NCI-H774 (cell line): ENCODE results near the gene RFK.
A peak's percentile ranks its signal among the peaks of the same experiment; 100 is the strongest.

Source experiments
- DNase-seq: peaks from one replicate; lab custom pipeline; 2025; lab: John Stamatoyannopoulos, UW

Gene RFK

GRCh38 chr9:76412638-76413037 is 18.4 kb upstream of the RFK start:
- no peak for DNase-seq

- no peak for DNase-seq
These were observed 11.6 kb upstream of the RFK start for GRCh38 chr9:76405868-76406267.

GRCh38 chr9:76405340-76405739 is 11.1 kb upstream of the RFK start:
- DNase-seq = no peak

- no peak for DNase-seq
These were observed 10.2 kb upstream of the RFK start for GRCh38 chr9:76404401-76404800.

- no peak for DNase-seq
These were observed 9.1 kb upstream of the RFK start for GRCh38 chr9:76403352-76403751.

GRCh38 chr9:76401580-76402354 is 7.5 kb upstream of the RFK start:
- no peak for DNase-seq

GRCh38 chr9:76401176-76401575 is 7.0 kb upstream of the RFK start:
- DNase-seq = no peak

GRCh38 chr9:76400534-76401096 is 6.4 kb upstream of the RFK start:
- DNase-seq = no peak

- no peak for DNase-seq
These were observed 5.6 kb upstream of the RFK start for GRCh38 chr9:76399856-76400255.

- no peak for DNase-seq
These were observed 2.4 kb upstream of the RFK start for GRCh38 chr9:76396597-76396996.

- no peak for DNase-seq
These were observed 1.9 kb upstream of the RFK start for GRCh38 chr9:76396144-76396543.

GRCh38 chr9:76395381-76395780 is 1.2 kb upstream of the RFK start:
- DNase-seq = no peak

GRCh38 chr9:76394960-76395252 is 680 bp upstream of the RFK start:
- peak; percentile 63 for DNase-seq

GRCh38 chr9:76390656-76391055 is 3.6 kb downstream of the RFK start:
- DNase-seq = no peak

- peak; percentile 76 for DNase-seq
These were observed 14.7 kb downstream of the RFK start for GRCh38 chr9:76379494-76379893.

- DNase-seq = no peak
These were observed 15.7 kb downstream of the RFK start for GRCh38 chr9:76378367-76379073.

- DNase-seq = no peak
These were observed 16.4 kb downstream of the RFK start for GRCh38 chr9:76377791-76378190.

GRCh38 chr9:76374783-76375559 is 19.3 kb downstream of the RFK start:
- DNase-seq = peak; percentile 61

- DNase-seq = no peak
These were observed 20.3 kb downstream of the RFK start for GRCh38 chr9:76373784-76374474.

GRCh38 chr9:76373173-76373783 is 20.9 kb downstream of the RFK start:
- no peak for DNase-seq

- DNase-seq = no peak
These were observed 21.9 kb downstream of the RFK start for GRCh38 chr9:76372336-76372735.

GRCh38 chr9:76371901-76372300 is 22.3 kb downstream of the RFK start:
- no peak for DNase-seq
